GM12892 (cell line): ENCODE measurements around the gene IGFBP7.
"Not testable (repeated sequence)": the region's sequence is repeated elsewhere in the genome, so short reads cannot be mapped to it uniquely, and the experiment has no call there.

ENCODE experiments used
- DNase-seq: peaks from one replicate; pipeline ENCODE4 v3.0.0; 2011; ENCODE audit not compliant: insufficient read length
- FAIRE-seq: peaks from 2 replicates; lab custom pipeline; 2011; peaks lifted over from hg19 to GRCh38; lab: Jason Lieb, UNC
- POLR2A ChIP-seq: IDR thresholded peaks from 2 replicates; pipeline ENCODE4 v1.6.1; 2011; ENCODE audit warnings: low read depth, low read length, control low read depth
- POLR2AphosphoS5 ChIP-seq: IDR thresholded peaks from 2 replicates; pipeline ENCODE4 v1.6.1; 2011; ENCODE audit warnings: low read depth, low read length, control low read depth
- TAF1 ChIP-seq: IDR thresholded peaks from 2 replicates; pipeline ENCODE4 v1.6.1; 2011; ENCODE audit warnings: low read depth, mild to moderate bottlenecking, control low read depth, low read length, borderline replicate concordance

The IGFBP7 gene

GRCh38 chr4:57063518-57063917 lies 46.7 kb downstream of the IGFBP7 start:
- TF ChIP-seq POLR2A (no peak), POLR2AphosphoS5 (no peak)
- DNase-seq (no peak), FAIRE-seq (no peak)

GRCh38 chr4:57061395-57061794 lies 48.8 kb downstream of the IGFBP7 start:
- no peak for FAIRE-seq
- DNase-seq = no peak

DNA sequence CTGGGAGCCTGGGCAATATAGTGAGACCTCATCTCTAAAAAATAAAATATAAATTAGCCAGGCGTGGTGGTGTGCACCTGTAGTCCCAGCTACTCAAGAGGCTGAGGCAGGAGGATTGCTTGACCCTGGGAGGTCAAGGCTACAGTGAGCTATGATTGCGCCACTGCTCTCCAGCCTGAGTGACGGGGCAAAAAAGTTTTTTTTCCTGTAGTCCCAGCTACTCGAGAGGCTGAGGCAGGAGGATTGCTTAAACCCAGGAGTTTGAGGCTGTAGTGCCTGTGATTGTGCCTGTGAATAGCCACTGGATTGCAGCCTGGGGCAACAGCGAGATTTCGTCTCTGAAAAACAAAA lies 49.5 kb downstream of the IGFBP7 start:
- DNase-seq, FAIRE-seq: not testable (repeated sequence)

More at GRCh38 chr4:57061395-57061794, 48.8 kb downstream of the IGFBP7 start:
- no peak for TF ChIP-seq TAF1
- no peak for TF ChIP-seq POLR2AphosphoS5
- no peak for TF ChIP-seq POLR2A

GRCh38 chr4:57059890-57060716 lies 50.1 kb downstream of the IGFBP7 start:
- no peak for TF ChIP-seq POLR2AphosphoS5
- TF ChIP-seq POLR2A = no peak
- no peak for TF ChIP-seq TAF1
- no peak for FAIRE-seq
- no peak for DNase-seq

DNA sequence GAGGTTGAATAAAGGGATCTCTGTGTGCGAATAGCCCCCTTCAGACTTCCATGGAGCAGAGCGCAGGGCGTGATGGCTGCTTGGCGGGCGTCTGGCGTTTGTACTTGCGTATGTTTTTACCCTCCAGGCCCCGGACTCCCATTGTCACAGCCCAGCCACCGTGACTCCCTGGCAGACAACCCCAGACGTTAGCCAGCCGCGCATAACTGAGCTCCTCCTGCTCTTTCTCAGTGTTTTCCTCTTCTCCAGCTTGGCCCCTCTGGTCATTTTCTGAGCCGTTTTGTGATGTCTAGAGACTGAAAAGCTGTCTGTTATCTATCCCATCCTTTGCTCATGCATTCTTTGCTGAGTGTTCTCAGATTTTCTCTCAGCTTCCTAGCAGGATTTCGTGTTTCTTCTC lies 54.3 kb downstream of the IGFBP7 start:
- DNase-seq (no peak), FAIRE-seq (no peak)
- TF ChIP-seq POLR2A = no peak
- TF ChIP-seq POLR2AphosphoS5 = no peak

GRCh38 chr4:57053508-57053907 lies 56.7 kb downstream of the IGFBP7 start:
- TF ChIP-seq TAF1 (no peak), POLR2A (no peak)
- FAIRE-seq = no peak
- no peak for DNase-seq

- DNase-seq = no peak
- FAIRE-seq = no peak
- no peak for TF ChIP-seq POLR2A
These were observed 58.7 kb downstream of the IGFBP7 start for GRCh38 chr4:57051524-57051923.

DNA sequence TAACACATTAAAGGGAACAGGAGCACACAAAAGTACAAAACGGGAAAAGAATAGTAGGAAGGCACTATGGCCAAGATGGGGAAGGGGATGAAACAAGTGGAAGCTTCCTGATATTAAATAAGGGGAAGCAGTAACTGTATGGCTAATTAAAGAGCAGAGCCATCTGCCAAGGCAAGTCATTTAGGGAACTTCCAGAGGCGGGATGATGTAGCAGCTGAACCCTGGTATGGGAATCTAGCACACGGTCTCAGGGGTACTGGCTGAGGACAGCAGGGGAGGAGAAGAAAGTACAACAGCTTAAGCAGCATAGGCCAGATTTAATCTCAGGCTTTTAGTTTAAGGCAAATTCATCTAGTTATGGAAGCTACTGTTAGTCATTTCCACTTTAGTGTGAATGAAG lies 59.1 kb downstream of the IGFBP7 start:
- no peak for FAIRE-seq
- TF ChIP-seq POLR2AphosphoS5 (no peak), TAF1 (no peak), POLR2A (no peak)
- DNase-seq = no peak

- TF ChIP-seq POLR2A = no peak
- no peak for TF ChIP-seq TAF1
- TF ChIP-seq POLR2AphosphoS5 = no peak
- FAIRE-seq (no peak), DNase-seq (no peak)
These were observed 61.4 kb downstream of the IGFBP7 start for GRCh38 chr4:57048590-57049304.

DNA sequence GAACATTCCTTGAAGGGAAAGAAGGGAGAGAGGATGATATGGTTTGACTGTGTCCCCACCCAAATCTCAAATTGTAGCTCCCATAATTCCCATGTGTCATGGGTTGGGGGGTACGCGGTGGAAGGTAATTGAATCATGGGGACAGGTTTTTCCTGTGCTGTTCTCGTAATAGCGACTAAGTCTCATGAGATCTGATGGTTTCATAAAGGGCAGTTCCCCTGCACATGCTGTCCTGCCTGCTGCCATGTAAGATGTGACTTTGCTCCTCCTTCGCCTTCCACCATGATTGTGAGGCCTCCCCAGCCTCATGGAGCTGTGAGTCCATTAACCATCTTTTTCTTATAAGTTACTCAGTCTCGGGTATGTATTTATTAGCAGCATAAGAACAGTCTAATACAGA lies 63.1 kb downstream of the IGFBP7 start:
- not testable (repeated sequence) for FAIRE-seq, DNase-seq

DNA sequence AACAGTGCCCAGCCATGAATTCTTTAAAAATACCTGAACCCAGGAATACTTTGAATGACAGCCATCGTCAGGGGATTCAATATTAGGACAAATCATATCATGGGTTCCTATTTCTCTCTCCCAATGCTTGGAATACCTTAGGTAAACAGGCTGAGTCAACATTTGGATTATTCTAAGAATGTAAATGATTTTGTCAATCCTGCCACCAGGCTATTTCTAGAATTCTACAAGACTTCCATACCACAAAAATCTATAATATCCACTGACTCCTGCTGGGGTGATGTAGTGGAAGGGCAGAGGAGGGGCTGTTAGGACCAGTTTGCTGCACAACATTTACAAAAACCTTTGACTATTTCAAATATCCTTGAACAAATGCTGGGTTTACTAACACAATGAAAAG lies 65.2 kb downstream of the IGFBP7 start:
- DNase-seq (no peak), FAIRE-seq (no peak)
- TF ChIP-seq POLR2A (no peak), TAF1 (no peak), POLR2AphosphoS5 (no peak)

DNA sequence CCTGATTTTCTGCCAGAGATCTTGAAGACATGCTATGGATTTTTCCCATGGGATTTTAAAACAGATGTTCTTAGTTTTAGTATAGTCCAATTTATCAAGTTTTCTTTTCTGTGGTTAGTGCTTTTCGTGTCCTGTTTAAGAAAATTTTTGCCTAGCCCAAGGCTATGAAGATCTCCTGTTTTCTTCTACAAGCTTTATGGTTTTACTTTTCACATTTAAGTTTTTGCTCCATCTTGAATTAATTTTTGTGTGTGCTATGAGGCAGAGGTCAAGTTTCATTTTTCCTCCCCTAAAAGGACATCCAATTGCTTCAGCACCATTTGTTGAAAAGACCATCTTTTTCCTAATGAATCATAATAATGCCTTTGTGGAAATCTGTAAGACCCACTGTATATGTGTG lies 65.9 kb downstream of the IGFBP7 start:
- DNase-seq (no peak), FAIRE-seq (no peak)
- no peak for TF ChIP-seq POLR2AphosphoS5
- no peak for TF ChIP-seq POLR2A
- TF ChIP-seq TAF1 = no peak
